SK-N-MC (cell line): ENCODE results near the gene CNOT6.

Experiments
- EZH2 ChIP-seq: fragments of 200-600 bp; sonication (generic); IDR thresholded peaks from one replicate; pipeline ENCODE4 v1.6.1; 2017; ENCODE audit warnings: antibody characterized with exemption
- FOXP2 ChIP-seq: optimal IDR thresholded peaks from 2 replicates; pipeline ENCODE3; 2011; ENCODE audit warnings: mild to moderate bottlenecking, moderate library complexity; ENCODE audit not compliant: insufficient read depth; ENCODE audit errors: extremely low read length, control extremely low read depth
- POLR2AphosphoS5 ChIP-seq: IDR thresholded peaks from 2 replicates; pipeline ENCODE4 v1.6.1; 2012; ENCODE audit warnings: mild to moderate bottlenecking, low read depth, low read length, borderline replicate concordance

DNA sequence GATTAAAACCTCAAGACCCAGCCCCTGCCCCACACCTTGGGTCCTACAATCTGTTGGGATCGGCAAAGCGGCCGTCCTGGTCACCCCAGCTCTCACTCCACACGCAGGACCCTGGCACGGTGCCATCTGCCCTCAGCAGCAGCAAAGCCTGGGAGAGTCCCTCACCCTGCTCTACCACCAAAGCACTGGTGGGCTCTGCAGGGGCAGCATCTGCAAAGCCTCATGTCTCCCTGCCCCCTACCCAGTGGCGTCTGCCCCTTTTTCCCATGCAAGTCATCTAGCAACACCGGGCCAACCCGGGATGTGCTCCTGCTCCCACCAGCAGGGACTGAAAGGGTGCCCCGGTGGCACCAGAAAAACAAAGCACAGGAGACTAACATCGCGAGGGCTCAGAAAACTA, 19.6 kb upstream of the CNOT6 start:
- TF ChIP-seq EZH2 (no peak), POLR2AphosphoS5 (no peak), FOXP2 (no peak)
